Activated T-cell treated with anti-CD3 and anti-CD28 coated beads, Interleukin-2, amount 50 U/mL, for 4 hours (primary cell): ENCODE measurements around the gene XPO1. TPM values are rescaled to one million over a fixed set of nuclear protein-coding genes. Genes with fewer than 3 reads are reported as not detected.
"Not testable (repeated sequence)": the region's sequence is repeated elsewhere in the genome, so short reads cannot be mapped to it uniquely, and the experiment has no call there.

Experiments used
- ATAC-seq, 2 donors: fragments of 200-7000 bp; cut with Tn5 transposase; one replicate each; pipeline ENCODE4 v1.10.0; 2021
- DNase-seq: peaks from one replicate; pipeline ENCODE4 v3.0.0-alpha.2; 2020
- H3K27me3 Mint-ChIP-seq: one replicate; pipeline ENCODE4 v1.8.0; 2021; ENCODE audit warnings: low read depth, mixed read lengths
- H3K36me3 Mint-ChIP-seq: one replicate; pipeline ENCODE4 v1.8.0; 2022; ENCODE audit warnings: mixed read lengths; ENCODE audit not compliant: insufficient read depth
- H3K4me1 Mint-ChIP-seq: one replicate; pipeline ENCODE4 v1.8.0; 2021; ENCODE audit warnings: low read depth, mixed read lengths
- H3K4me3 Mint-ChIP-seq: one replicate; pipeline ENCODE4 v1.8.0; 2021; ENCODE audit warnings: mild to moderate bottlenecking, moderate library complexity, mixed read lengths
- H3K9me3 Mint-ChIP-seq: one replicate; pipeline ENCODE4 v1.8.0; 2021; ENCODE audit warnings: mixed read lengths
- total RNA-seq, 3 donors: library from RNA; stranded (reverse); gene quantifications; one replicate each; pipeline ENCODE4 v1.2.1, GENCODE V29; 2021

XPO1 gene
- total RNA-seq, 3 donors from 2014 or later, result 184 to 211 (median 196) TPM

GRCh38 chr2:61549546-61549945 is 11.4 kb upstream of the XPO1 start:
- Mint-ChIP-seq H3K4me3 (no peak overlapping the region), H3K9me3 (no peaks in the 10 kb centered on the region), H3K27me3 (no peaks in the 10 kb centered on the region), H3K4me1 (no peaks in the 10 kb centered on the region), H3K36me3 (no peaks in the 10 kb centered on the region)
- no peak for ATAC-seq
- DNase-seq, result no peak

GRCh38 chr2:61543062-61543461 is 4.9 kb upstream of the XPO1 start:
- H3K9me3 Mint-ChIP-seq, result no peaks in the 10 kb centered on the region
- ATAC-seq (no peak), DNase-seq (no peak)
- no peaks in the 10 kb centered on the region for H3K36me3 Mint-ChIP-seq
- H3K4me1 Mint-ChIP-seq, result peaks cover 9% of the 10 kb centered on the region
- no peaks in the 10 kb centered on the region for H3K27me3 Mint-ChIP-seq
- H3K4me3 Mint-ChIP-seq, result no peak overlapping the region

GRCh38 chr2:61540167-61540566 is 2.0 kb upstream of the XPO1 start:
- ATAC-seq, H3K9me3 Mint-ChIP-seq, H3K27me3 Mint-ChIP-seq, H3K36me3 Mint-ChIP-seq, H3K4me3 Mint-ChIP-seq, DNase-seq: not testable (repeated sequence)
- peaks cover 18% of the 10 kb centered on the region for H3K4me1 Mint-ChIP-seq

- peak; percentile 54 for DNase-seq
- H3K4me3 Mint-ChIP-seq, result peak overlapping the region; percentile 100
- no peaks in the 10 kb centered on the region for H3K9me3 Mint-ChIP-seq
- no peaks in the 10 kb centered on the region for H3K27me3 Mint-ChIP-seq
- H3K36me3 Mint-ChIP-seq, result peaks cover 5% of the 10 kb centered on the region
- ATAC-seq, result no peak
- peaks cover 27% of the 10 kb centered on the region for H3K4me1 Mint-ChIP-seq
Observed at GRCh38 chr2:61538920-61539520, 864 bp upstream of the XPO1 start.

GRCh38 chr2:61537950-61538199 is 281 bp downstream of the XPO1 start:
- Mint-ChIP-seq H3K36me3 (peaks cover 5% of the 10 kb centered on the region), H3K4me1 (peaks cover 32% of the 10 kb centered on the region), H3K4me3 (peak overlapping the region; percentile 100), H3K9me3 (no peaks in the 10 kb centered on the region), H3K27me3 (no peaks in the 10 kb centered on the region)
- no peak for DNase-seq
- no peak for ATAC-seq

GRCh38 chr2:61537277-61537949 is 743 bp downstream of the XPO1 start:
- Mint-ChIP-seq H3K27me3 (no peaks in the 10 kb centered on the region), H3K9me3 (no peaks in the 10 kb centered on the region), H3K4me1 (peaks cover 32% of the 10 kb centered on the region), H3K36me3 (peaks cover 5% of the 10 kb centered on the region), H3K4me3 (peak overlapping the region; percentile 100)
- no peak for ATAC-seq
- DNase-seq, result peak; percentile 45

GRCh38 chr2:61536572-61537276 is 1.4 kb downstream of the XPO1 start:
- Mint-ChIP-seq H3K27me3 (no peaks in the 10 kb centered on the region), H3K9me3 (no peaks in the 10 kb centered on the region), H3K36me3 (peaks cover 5% of the 10 kb centered on the region), H3K4me1 (peaks cover 32% of the 10 kb centered on the region), H3K4me3 (peak overlapping the region; percentile 100)
- ATAC-seq, result peak; percentile 57 to 61
- DNase-seq, result peak; percentile 77

GRCh38 chr2:61536180-61536571 is 2.0 kb downstream of the XPO1 start:
- ATAC-seq, result no peak
- Mint-ChIP-seq H3K4me3 (peak overlapping the region; percentile 100), H3K27me3 (no peaks in the 10 kb centered on the region), H3K4me1 (peaks cover 36% of the 10 kb centered on the region), H3K36me3 (peaks cover 5% of the 10 kb centered on the region), H3K9me3 (no peaks in the 10 kb centered on the region)
- DNase-seq, result no peak

GRCh38 chr2:61535449-61535848 is 2.7 kb downstream of the XPO1 start:
- DNase-seq, result no peak
- Mint-ChIP-seq H3K4me3 (peak overlapping the region; percentile 100), H3K4me1 (peaks cover 42% of the 10 kb centered on the region), H3K9me3 (no peaks in the 10 kb centered on the region), H3K36me3 (peaks cover 5% of the 10 kb centered on the region), H3K27me3 (no peaks in the 10 kb centered on the region)
- no peak for ATAC-seq

GRCh38 chr2:61534926-61535325 is 3.2 kb downstream of the XPO1 start:
- Mint-ChIP-seq H3K36me3 (peaks cover 5% of the 10 kb centered on the region), H3K9me3 (no peaks in the 10 kb centered on the region), H3K4me3 (peak overlapping the region; percentile 100), H3K27me3 (no peaks in the 10 kb centered on the region), H3K4me1 (peaks cover 48% of the 10 kb centered on the region)
- no peak for DNase-seq
- ATAC-seq, result no peak

GRCh38 chr2:61530749-61531148 is 7.4 kb downstream of the XPO1 start:
- ATAC-seq, result no peak
- H3K4me3 Mint-ChIP-seq, result no peak overlapping the region
- no peak for DNase-seq
- peaks cover 4% of the 10 kb centered on the region for H3K36me3 Mint-ChIP-seq
- no peaks in the 10 kb centered on the region for H3K9me3 Mint-ChIP-seq
- H3K27me3 Mint-ChIP-seq, result no peaks in the 10 kb centered on the region
- peaks cover 57% of the 10 kb centered on the region for H3K4me1 Mint-ChIP-seq

GRCh38 chr2:61529944-61530735 is 8.0 kb downstream of the XPO1 start:
- Mint-ChIP-seq H3K27me3 (no peaks in the 10 kb centered on the region), H3K4me1 (peaks cover 52% of the 10 kb centered on the region), H3K9me3 (no peaks in the 10 kb centered on the region), H3K4me3 (no peak overlapping the region), H3K36me3 (peaks cover 4% of the 10 kb centered on the region)
- ATAC-seq (no peak), DNase-seq (no peak)

GRCh38 chr2:61520261-61520660 is 17.9 kb downstream of the XPO1 start:
- no peaks in the 10 kb centered on the region for H3K9me3 Mint-ChIP-seq
- peaks cover 22% of the 10 kb centered on the region for H3K4me1 Mint-ChIP-seq
- H3K36me3 Mint-ChIP-seq, result peaks cover 19% of the 10 kb centered on the region
- H3K4me3 Mint-ChIP-seq, result no peak overlapping the region
- DNase-seq (no peak), ATAC-seq (no peak)
- H3K27me3 Mint-ChIP-seq, result no peaks in the 10 kb centered on the region

GRCh38 chr2:61512768-61513398 is 25.3 kb downstream of the XPO1 start:
- no peaks in the 10 kb centered on the region for H3K27me3 Mint-ChIP-seq
- peaks cover 13% of the 10 kb centered on the region for H3K4me1 Mint-ChIP-seq
- peaks cover 22% of the 10 kb centered on the region for H3K36me3 Mint-ChIP-seq
- no peak overlapping the region for H3K4me3 Mint-ChIP-seq
- ATAC-seq, result no peak
- no peaks in the 10 kb centered on the region for H3K9me3 Mint-ChIP-seq
- DNase-seq, result no peak
